ENCODE results near the gene SMIM9.

The SMIM9 gene

DNA sequence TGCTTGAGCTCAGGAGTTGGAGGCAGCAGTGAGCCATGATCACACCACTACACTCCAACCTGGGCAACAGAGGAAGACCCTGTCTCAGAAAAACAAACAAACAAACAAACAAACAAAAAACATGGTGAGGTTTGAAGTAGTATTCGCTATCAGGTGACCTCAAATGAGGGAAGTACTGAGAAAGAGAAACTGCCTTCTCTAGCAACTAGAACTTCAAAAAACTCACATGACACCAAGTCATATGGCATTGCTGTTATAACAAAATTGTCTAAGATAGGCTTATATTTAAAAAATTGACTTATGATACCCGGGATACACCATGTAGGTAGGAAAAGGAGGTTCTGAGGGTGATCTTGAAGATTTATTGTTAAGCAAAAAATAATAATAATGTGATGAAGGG is 39.4 kb downstream of the SMIM9 start:
- H3K27me3 ChIP-seq (ENCODE audit: control insufficient read depth in 1 of 2, insufficient read depth in 2 of 2, low read length in 2 of 2): no peaks in the 10 kb centered on the region
- H3K36me3 ChIP-seq (ENCODE audit: insufficient read depth, low read length): no peaks in the 10 kb centered on the region
- H3K9me3 ChIP-seq (ENCODE audit: low read length): no peaks in the 10 kb centered on the region
- no peak overlapping the region for H3K4me3 ChIP-seq (ENCODE audit: low read depth in 1 of 2, low read length in 2 of 2)
- H3K27ac ChIP-seq (ENCODE audit: low read depth, low read length): no peak overlapping the region
- no peak overlapping the region for H3K9ac ChIP-seq (ENCODE audit: low read length)
- peaks cover 10% of the 10 kb centered on the region for H3K4me1 ChIP-seq (ENCODE audit: insufficient read depth, low read length)

DNA sequence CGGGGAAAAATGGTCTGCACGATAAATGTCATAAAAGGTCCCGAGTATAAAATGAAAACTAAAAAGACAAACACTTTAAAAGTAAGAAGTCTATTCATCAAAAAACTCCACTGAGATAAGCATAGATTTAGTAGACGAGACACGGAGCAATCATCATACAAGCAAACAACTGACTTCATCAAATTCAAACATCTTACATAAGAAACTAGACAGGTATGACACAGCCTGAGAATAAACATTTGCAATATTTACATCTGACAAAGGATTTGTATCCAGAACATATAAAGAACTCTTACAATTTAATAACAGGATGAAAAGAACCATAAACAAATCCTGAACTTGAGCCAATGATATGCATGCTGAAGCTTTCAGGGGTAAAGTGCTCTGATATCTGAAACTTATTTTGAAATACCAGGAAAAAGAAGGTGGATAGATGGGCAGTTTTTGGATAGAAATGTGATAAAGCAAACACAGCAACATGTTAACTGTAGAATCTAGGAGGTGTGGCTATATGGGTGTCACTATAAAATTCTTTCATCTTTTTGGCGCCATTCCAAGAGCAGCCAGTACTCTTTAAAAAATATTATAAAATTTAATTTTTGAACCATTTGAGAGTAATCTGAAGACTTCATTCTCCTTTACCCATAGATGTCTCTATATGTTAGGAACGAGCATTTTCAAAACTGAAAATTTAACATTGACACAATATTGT is 41.2 kb downstream of the SMIM9 start:
- Histone ChIP-seq H3K27ac (ENCODE audit: low read depth, low read length) (no peak overlapping the region), H3K4me3 (ENCODE audit: low read depth in 1 of 2, low read length in 2 of 2) (no peak overlapping the region), H3K9me3 (ENCODE audit: low read length) (no peaks in the 10 kb centered on the region), H3K4me1 (ENCODE audit: insufficient read depth, low read length) (no peaks in the 10 kb centered on the region), H3K36me3 (ENCODE audit: insufficient read depth, low read length) (no peaks in the 10 kb centered on the region), H3K9ac (ENCODE audit: low read length) (no peak overlapping the region), H3K27me3 (ENCODE audit: control insufficient read depth in 1 of 2, insufficient read depth in 2 of 2, low read length in 2 of 2) (no peaks in the 10 kb centered on the region)

DNA sequence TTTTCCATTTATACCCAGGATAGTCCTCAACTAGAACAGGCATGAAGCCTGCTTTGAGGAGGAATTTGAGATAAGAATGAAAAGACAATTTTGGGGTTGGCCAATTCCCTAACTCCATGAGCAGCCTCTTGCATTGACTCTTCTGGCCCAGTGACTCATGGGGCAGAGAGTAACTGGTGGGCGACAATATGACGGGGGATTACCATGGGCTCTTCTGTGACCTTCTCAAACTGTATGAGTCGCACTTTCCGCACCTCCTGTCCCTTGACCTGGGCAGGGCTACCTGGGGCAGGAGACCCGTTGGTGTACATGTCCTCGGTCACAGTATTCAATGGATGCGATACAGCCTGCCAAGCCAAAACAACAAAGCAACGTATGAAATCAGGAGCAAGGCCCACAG is 42.5 kb downstream of the SMIM9 start:
- H3K4me3 ChIP-seq (ENCODE audit: low read depth in 1 of 2, low read length in 2 of 2): no peak overlapping the region
- no peak overlapping the region for H3K9ac ChIP-seq (ENCODE audit: low read length)
- no peaks in the 10 kb centered on the region for H3K27me3 ChIP-seq (ENCODE audit: control insufficient read depth in 1 of 2, insufficient read depth in 2 of 2, low read length in 2 of 2)
- no peaks in the 10 kb centered on the region for H3K36me3 ChIP-seq (ENCODE audit: insufficient read depth, low read length)
- H3K9me3 ChIP-seq (ENCODE audit: low read length): no peaks in the 10 kb centered on the region
- H3K4me1 ChIP-seq (ENCODE audit: insufficient read depth, low read length): no peaks in the 10 kb centered on the region
- no peak overlapping the region for H3K27ac ChIP-seq (ENCODE audit: low read depth, low read length)

DNA sequence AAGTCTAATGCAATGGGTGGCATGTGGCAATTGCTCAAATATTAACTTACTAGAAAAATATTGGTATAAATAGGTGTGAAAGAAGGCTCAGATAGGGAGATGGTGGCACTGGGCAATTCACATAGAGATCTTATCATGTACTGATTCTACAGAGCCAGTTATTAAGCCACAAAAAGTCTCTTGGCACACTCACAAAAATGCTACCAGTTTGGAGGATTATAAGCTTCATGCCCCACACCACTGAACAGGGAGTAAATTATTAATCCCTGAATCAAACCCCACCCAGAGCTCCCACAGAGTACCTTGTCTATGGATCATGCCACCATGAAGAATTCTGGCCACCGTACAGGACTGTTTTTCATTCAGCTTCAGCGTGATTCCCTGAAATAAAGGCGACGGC is 43.0 kb downstream of the SMIM9 start:
- Histone ChIP-seq H3K4me1 (ENCODE audit: insufficient read depth, low read length) (no peaks in the 10 kb centered on the region), H3K9me3 (ENCODE audit: low read length) (no peaks in the 10 kb centered on the region), H3K36me3 (ENCODE audit: insufficient read depth, low read length) (no peaks in the 10 kb centered on the region), H3K4me3 (ENCODE audit: low read depth in 1 of 2, low read length in 2 of 2) (no peak overlapping the region), H3K27ac (ENCODE audit: low read depth, low read length) (no peak overlapping the region), H3K27me3 (ENCODE audit: control insufficient read depth in 1 of 2, insufficient read depth in 2 of 2, low read length in 2 of 2) (no peaks in the 10 kb centered on the region), H3K9ac (ENCODE audit: low read length) (no peak overlapping the region)

DNA sequence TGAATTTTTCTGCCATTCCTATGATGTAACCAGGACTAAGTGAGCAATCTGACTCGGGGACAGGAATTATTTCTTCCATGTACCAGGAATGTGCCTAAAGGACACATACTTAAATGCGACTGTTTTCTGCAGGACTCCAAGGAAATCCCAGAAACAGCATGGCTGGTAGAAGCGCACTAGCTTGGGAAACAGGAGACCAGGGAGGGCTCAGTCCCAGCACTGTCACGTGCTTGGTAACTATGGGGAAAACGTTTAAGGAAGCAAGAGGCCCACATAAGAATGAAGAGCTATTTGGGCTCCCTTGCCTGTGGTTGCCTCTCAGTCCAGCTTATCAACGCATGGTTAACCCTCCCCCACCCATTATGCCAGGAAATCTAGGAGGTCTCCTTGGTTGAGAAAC is 48.7 kb downstream of the SMIM9 start:
- H3K27me3 ChIP-seq (ENCODE audit: control insufficient read depth in 1 of 2, insufficient read depth in 2 of 2, low read length in 2 of 2): no peaks in the 10 kb centered on the region
- H3K4me3 ChIP-seq (ENCODE audit: low read depth in 1 of 2, low read length in 2 of 2): no peak overlapping the region
- H3K9me3 ChIP-seq (ENCODE audit: low read length): no peaks in the 10 kb centered on the region
- H3K36me3 ChIP-seq (ENCODE audit: insufficient read depth, low read length): no peaks in the 10 kb centered on the region
- no peak overlapping the region for H3K27ac ChIP-seq (ENCODE audit: low read depth, low read length)
- no peaks in the 10 kb centered on the region for H3K4me1 ChIP-seq (ENCODE audit: insufficient read depth, low read length)
- H3K9ac ChIP-seq (ENCODE audit: low read length): no peak overlapping the region

DNA sequence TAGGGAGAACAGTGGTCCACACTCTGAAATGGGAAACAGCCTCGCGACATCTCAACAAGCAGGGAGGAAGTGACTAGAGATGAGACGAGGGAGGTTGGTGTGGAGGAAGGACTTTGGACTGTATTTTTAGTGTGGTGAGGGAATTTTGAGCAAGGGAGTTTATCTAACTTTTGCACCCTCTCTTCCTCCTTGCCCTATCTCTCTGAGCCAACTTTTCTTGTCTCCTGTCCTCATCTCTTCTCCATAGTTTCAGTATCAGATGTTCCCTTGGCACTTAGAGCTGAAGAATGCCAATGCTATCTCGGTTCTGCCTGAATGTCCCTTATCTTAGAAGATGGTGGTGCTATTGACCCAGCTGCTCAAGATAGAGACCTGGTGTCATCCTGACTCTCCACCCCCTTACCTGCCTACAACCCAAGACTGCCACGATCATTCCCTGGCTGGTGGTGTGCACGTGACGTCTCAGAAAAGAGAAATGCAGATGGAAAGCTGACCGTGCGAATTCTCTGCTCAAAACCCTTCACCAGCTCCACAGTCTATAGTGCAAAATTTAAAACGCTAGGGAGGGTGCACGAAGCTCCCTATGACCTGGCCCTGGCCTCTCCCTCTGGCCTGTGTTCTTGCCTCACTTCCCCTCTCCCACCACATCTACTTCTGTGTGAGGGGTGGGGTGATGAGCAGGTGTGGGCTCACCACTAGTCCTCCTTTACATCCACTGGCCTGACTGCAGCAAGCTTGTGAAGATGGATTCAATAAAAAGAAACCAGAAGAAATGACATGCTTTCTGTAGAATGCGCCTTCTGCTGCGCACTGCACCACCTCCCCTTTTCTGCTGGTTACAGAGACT is 50.1 kb downstream of the SMIM9 start:
- no peak overlapping the region for H3K27ac ChIP-seq (ENCODE audit: low read depth, low read length)

DNA sequence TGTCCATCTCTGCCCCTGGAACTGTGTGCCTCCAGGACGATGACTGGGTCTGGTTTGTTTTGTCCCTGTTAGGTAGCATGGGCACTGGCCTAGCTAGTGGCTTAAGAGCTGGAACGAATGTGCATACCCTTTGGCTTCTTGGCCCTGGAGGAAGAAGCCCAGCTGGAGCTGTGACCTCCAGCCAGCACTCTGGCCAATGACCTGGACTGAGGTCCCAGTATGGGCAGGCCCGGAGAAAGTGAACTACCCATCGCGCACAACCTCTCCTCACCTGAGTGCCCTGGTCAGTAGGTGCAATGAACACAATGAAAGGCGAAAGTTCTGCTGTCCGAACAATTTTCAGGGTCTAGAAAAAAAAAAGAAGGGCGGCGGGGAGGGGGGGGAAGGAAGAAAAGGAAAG is 53.5 kb downstream of the SMIM9 start:
- Histone ChIP-seq H3K9me3 (ENCODE audit: low read length) (no peaks in the 10 kb centered on the region), H3K27me3 (ENCODE audit: control insufficient read depth in 1 of 2, insufficient read depth in 2 of 2, low read length in 2 of 2) (no peaks in the 10 kb centered on the region), H3K27ac (ENCODE audit: low read depth, low read length) (no peak overlapping the region), H3K36me3 (ENCODE audit: insufficient read depth, low read length) (peaks cover 3% of the 10 kb centered on the region), H3K9ac (ENCODE audit: low read length) (no peak overlapping the region), H3K4me3 (ENCODE audit: low read depth in 1 of 2, low read length in 2 of 2) (no peak overlapping the region), H3K4me1 (ENCODE audit: insufficient read depth, low read length) (no peaks in the 10 kb centered on the region)

More for the DNA sequence above, 50.1 kb downstream of the SMIM9 start:
- no peaks in the 10 kb centered on the region for H3K27me3 ChIP-seq (ENCODE audit: control insufficient read depth in 1 of 2, insufficient read depth in 2 of 2, low read length in 2 of 2)
- no peaks in the 10 kb centered on the region for H3K36me3 ChIP-seq (ENCODE audit: insufficient read depth, low read length)
- no peak overlapping the region for H3K4me3 ChIP-seq (ENCODE audit: low read depth in 1 of 2, low read length in 2 of 2)
- no peaks in the 10 kb centered on the region for H3K4me1 ChIP-seq (ENCODE audit: insufficient read depth, low read length)
- no peaks in the 10 kb centered on the region for H3K9me3 ChIP-seq (ENCODE audit: low read length)
- no peak overlapping the region for H3K9ac ChIP-seq (ENCODE audit: low read length)

DNA sequence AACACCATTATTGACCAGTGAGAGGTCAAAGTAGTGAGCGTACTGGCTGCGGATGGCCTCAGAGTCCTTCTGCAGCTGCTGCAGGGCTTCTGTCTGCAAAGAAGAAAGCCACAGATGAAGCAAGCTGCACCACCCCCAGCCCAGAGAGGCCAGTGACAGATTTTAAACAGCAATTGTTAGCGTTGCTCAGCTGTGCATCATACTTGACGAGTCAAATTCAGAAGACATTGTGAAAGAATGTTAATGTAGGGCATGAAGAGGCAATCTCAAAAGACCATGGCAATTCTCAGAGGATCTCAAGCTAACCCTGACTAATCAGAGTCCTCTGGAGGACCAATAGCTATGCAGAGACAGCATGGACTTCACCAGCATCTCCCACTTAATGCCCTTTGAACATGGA is 55.2 kb downstream of the SMIM9 start:
- no peak overlapping the region for H3K27ac ChIP-seq (ENCODE audit: low read depth, low read length)
- H3K9me3 ChIP-seq (ENCODE audit: low read length): no peaks in the 10 kb centered on the region
- H3K36me3 ChIP-seq (ENCODE audit: insufficient read depth, low read length): peaks cover 21% of the 10 kb centered on the region
- H3K9ac ChIP-seq (ENCODE audit: low read length): no peak overlapping the region
- no peaks in the 10 kb centered on the region for H3K4me1 ChIP-seq (ENCODE audit: insufficient read depth, low read length)
- H3K4me3 ChIP-seq (ENCODE audit: low read depth in 1 of 2, low read length in 2 of 2): no peak overlapping the region
- no peaks in the 10 kb centered on the region for H3K27me3 ChIP-seq (ENCODE audit: control insufficient read depth in 1 of 2, insufficient read depth in 2 of 2, low read length in 2 of 2)

DNA sequence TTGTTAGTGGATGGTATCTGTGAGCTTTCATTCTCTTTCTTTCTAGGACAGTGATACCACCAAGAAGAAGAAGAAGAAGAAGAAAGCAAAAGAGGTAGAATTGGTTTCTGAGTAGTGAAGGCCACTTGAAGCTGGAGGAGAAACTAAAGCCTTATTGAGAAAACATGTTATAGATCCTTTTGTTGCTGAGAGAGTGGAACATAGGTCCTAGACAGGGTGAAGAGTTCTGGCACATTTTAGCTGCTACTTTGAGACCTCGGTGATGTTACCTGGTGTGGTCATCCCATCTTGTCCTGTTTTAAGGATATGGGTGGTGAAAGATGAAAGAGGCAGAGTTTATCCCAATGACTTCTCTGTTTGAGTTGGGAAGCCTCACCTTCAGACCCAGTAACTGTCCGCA is 57.7 kb downstream of the SMIM9 start:
- no peak overlapping the region for H3K4me3 ChIP-seq (ENCODE audit: low read depth in 1 of 2, low read length in 2 of 2)
- peaks cover 31% of the 10 kb centered on the region for H3K36me3 ChIP-seq (ENCODE audit: insufficient read depth, low read length)
- H3K4me1 ChIP-seq (ENCODE audit: insufficient read depth, low read length): no peaks in the 10 kb centered on the region
- no peak overlapping the region for H3K27ac ChIP-seq (ENCODE audit: low read depth, low read length)
- H3K27me3 ChIP-seq (ENCODE audit: control insufficient read depth in 1 of 2, insufficient read depth in 2 of 2, low read length in 2 of 2): no peaks in the 10 kb centered on the region
- H3K9me3 ChIP-seq (ENCODE audit: low read length): no peaks in the 10 kb centered on the region
- no peak overlapping the region for H3K9ac ChIP-seq (ENCODE audit: low read length)

DNA sequence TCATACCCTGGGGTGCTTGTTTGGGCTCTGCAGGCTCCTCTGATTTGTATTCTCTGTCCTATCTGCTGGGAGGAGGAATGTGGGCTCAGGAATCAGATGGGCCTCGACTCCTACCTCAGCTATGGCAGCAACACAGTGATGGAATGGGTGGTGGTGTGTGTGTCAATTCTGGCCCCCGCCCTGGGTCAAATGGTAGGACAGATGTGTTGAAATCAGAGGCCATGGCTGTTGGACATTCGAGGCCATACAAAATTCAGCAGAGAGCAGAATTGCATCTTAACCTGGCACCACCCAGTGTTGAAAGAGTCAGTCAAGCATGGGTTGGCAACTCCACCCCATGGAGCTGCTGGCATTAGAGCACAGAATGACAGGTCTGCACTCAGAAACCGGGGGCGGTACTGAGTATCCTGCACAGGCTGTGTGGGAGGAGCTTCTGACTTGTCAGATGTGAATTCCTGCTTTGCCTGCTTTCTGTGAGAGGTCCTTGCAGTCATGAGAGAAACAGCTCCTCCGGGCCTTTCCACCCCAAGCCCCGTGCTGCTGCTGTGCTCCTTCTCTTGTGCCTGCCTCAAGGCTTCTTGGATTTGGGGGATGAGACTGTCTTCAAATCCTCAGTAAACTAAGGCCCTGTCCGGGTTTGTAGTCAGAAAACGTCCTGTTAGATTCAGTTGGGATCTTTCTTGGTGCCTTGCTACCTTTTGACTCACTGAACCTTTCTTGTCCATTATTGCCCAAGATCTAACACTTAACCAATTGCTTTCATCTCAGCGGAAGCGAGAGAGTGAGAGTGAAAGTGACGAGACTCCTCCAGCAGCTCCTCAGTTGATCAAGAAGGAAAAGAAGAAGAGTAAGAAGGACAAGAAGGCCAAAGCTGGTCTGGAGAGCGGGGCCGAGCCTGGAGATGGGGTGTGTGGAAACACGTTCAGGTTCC is 58.8 kb downstream of the SMIM9 start:
- no peak overlapping the region for H3K4me3 ChIP-seq (ENCODE audit: low read depth in 1 of 2, low read length in 2 of 2)
- no peak overlapping the region for H3K9ac ChIP-seq (ENCODE audit: low read length)
- H3K27ac ChIP-seq (ENCODE audit: low read depth, low read length): no peak overlapping the region
- peaks cover 34% of the 10 kb centered on the region for H3K36me3 ChIP-seq (ENCODE audit: insufficient read depth, low read length)
- no peaks in the 10 kb centered on the region for H3K9me3 ChIP-seq (ENCODE audit: low read length)
- H3K27me3 ChIP-seq (ENCODE audit: control insufficient read depth in 1 of 2, insufficient read depth in 2 of 2, low read length in 2 of 2): no peaks in the 10 kb centered on the region
- no peaks in the 10 kb centered on the region for H3K4me1 ChIP-seq (ENCODE audit: insufficient read depth, low read length)

DNA sequence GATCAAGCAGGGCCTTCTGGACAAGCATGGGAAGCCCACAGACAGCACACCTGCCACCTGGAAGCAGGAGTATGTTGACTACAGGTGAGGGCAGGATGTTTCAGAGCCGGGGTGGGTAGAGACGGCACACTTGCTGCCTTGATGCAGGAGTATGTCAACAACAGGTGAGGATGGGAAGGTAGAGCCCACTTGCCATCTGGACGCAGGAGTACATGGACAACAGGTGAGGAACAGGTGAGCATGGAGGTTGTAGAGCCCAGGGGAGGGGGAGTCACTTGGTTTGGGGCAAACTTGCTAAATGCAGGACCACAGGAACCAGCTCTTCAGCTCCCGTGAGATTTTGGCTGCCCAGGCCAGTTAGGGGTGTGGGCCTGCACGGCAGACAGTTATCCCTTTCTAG is 59.8 kb downstream of the SMIM9 start:
- no peak overlapping the region for H3K4me3 ChIP-seq (ENCODE audit: low read depth in 1 of 2, low read length in 2 of 2)
- no peaks in the 10 kb centered on the region for H3K9me3 ChIP-seq (ENCODE audit: low read length)
- peaks cover 34% of the 10 kb centered on the region for H3K36me3 ChIP-seq (ENCODE audit: insufficient read depth, low read length)
- H3K4me1 ChIP-seq (ENCODE audit: insufficient read depth, low read length): no peaks in the 10 kb centered on the region
- H3K27ac ChIP-seq (ENCODE audit: low read depth, low read length): no peak overlapping the region
- no peak overlapping the region for H3K9ac ChIP-seq (ENCODE audit: low read length)
- H3K27me3 ChIP-seq (ENCODE audit: control insufficient read depth in 1 of 2, insufficient read depth in 2 of 2, low read length in 2 of 2): no peaks in the 10 kb centered on the region
